GM19023 (cell line): Measurements from ENCODE around the gene IMPG2.

Experiments used
- ATAC-seq: cut with Tn5 transposase; IDR thresholded peaks from one replicate; pipeline ENCODE4 v1.9.1; 2021; ENCODE audit warnings: mild to moderate bottlenecking, moderate library complexity; ENCODE audit not compliant: unreplicated experiment

IMPG2 gene

DNA sequence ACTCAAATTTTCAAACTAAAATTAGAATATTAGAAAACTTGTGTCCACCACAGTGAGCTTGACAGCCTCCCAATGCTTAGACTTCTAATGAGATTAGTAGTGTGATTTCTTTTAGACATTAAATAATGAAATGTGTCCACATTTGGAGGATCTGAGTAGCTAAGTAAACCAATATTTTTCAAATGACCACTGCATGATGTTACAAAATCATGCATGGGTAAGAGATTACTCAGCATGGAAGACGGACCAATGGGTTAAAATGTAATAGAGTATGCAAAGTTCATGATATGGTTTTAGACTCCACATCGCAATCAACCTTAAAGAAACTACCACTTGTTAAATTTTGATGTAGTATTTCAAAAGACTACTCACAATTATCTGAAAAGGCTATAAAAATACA is 130.6 kb downstream of the IMPG2 start:
- ATAC-seq, result no peak

DNA sequence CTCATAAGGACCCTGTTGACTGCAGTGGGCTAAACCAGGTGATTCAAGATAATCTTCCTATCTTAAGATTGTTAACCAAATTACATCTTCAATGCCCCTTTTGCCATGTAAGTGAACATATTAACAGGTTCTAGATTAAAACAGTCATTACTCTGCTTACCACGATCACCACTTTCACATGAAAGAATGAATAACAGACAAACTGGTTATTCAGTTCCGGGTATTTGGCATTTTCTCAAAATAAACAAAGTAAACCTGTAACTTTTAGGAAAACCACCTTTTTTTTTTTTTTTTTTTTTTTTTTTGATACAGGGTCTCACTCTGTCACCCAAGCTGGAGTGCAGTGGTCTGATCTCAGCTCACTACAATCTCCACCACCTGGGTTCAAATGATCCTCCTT is 131.2 kb downstream of the IMPG2 start:
- ATAC-seq, result no peak

DNA sequence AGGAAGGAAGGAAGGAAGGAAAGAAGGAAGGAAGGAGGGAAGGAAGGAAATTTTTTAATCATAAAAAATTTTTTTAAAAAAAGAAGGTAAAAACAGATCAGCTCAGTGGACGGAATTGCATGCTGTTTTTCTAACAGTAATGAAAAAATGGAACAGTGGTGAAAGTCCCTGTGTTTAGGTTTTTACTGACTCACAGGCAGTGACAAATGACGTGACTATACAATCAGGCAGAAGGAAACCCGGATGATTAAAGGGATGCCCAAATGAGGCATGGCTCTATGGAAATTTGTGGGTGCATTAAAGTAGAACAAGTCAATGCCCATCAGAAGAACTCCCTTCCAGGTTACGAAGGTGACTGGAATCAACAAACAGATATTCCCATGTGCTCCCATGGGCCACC is 135.0 kb downstream of the IMPG2 start:
- ATAC-seq, result no peak

GRCh38 chr3:101184111-101184510 is 136.3 kb downstream of the IMPG2 start:
- ATAC-seq, result no peak

GRCh38 chr3:101183151-101183550 is 137.2 kb downstream of the IMPG2 start:
- ATAC-seq, result no peak

DNA sequence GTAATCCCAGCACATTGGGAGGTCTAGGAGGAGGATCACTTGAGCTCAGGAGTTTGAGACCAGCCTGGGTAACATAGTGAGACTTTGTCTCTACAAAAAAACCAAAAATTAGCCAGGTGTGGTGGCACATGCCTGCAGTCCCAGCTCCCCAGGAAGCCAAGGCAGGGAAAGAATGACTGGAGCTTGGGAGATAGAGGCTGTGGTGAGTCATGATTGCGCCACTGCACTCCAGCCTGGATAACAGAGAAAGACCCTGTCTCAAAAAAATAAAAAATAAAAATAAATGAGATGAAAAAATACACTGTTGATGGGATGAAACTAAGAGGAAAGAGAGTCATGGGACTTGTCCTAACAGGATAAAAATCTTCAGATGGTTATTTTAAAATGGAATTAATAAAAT is 137.6 kb downstream of the IMPG2 start:
- ATAC-seq, result no peak

- ATAC-seq, result no peak
Observed at GRCh38 chr3:101181801-101182200, 138.6 kb downstream of the IMPG2 start.

DNA sequence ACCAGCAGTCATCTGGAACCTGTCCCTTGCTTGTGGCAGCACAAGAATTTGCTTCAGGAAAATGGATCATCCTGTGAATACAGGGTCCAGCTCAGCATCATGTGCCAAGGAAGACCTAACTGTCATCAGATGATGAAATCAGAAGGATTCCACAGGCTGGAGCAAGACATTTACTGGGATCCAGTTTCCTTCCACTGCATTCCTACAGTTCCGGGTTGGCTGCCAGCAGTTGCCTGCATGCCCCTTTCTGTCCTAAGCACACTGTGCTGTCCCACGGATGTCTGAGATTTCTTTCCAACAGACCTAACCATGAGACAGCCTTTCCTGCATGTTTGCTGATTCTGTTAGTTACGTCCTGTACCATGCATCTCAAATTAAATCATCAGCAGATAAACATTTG is 140.7 kb downstream of the IMPG2 start:
- ATAC-seq, result no peak

DNA sequence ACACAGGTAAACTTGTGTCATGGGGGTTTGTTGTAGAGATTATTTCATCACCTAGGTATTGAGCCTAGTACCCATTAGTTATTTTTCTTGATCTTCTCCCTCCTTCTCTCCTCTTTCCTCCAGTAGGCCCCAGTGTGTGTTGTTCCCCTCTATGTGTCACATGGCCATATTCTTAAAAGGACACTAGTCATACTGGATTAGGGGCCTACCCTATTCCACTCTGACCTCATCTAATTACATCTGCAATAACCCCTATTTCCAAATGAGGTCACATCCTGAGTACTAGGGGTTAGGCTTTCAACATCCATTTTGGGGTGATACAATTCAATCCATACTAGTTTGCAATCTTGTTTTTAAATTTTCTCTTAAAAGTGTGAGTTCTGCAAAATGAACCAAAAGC is 142.8 kb downstream of the IMPG2 start:
- ATAC-seq, result no peak
